ENCODE data around the gene ARRB1. TPM values are rescaled to one million over a fixed set of nuclear protein-coding genes. Genes with fewer than 3 reads are reported as not detected.

Gene ARRB1
- total and polyA plus RNA-seq, 10 of the 15 experiments (the other 5 are each of a cell fraction or from before 2014, with no cell fraction given), result 0.39 to 12.9 (median 1.7) TPM

DNA sequence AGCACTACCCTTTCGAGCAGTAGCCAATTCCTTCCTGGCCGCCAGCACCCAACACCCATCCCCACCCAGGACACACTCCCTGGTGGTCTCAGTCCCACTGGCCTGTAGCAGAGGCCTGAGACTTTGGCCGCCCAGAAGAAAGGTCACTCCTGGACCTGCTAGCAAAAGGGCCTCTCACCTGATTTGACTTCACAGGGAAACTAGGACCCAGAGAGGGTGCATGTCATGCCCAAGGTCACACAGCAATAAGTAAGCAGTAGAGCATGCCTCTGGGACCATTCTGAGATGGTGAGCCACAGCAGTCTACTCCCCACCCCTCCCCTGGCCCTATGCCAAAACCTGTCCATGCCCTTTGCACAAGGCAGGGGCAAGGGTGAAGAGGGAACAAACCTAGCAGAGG lies 7.3 kb downstream of the ARRB1 start:
- H3K27ac ChIP-seq (ENCODE audit: control insufficient read depth, insufficient read depth), result no peak overlapping the region; the same call in 1 of the 2 replicates
- in situ Hi-C loops (cut with MboI), result no loop called here

More for the DNA sequence above, 7.3 kb downstream of the ARRB1 start:
- Histone ChIP-seq H3K79me2 (ENCODE audit: control insufficient read depth, insufficient read depth, low read length) (peaks cover 22% of the 10 kb centered on the region), H3K4me3 (no peak overlapping the region), H3K4me1 (ENCODE audit: control insufficient read depth, insufficient read depth, low read length) (peaks cover 55% of the 10 kb centered on the region), H3K9ac (ENCODE audit: control insufficient read depth, insufficient read depth, low read length) (no peak overlapping the region), H3K27me3 (replicated peaks in 1 of 2; ENCODE audit: control insufficient read depth in 2 of 2, insufficient read depth in 2 of 2, low read length in 1 of 2) (no peaks in the 10 kb centered on the region), H3K4me2 (ENCODE audit: control insufficient read depth, insufficient read depth) (no peak overlapping the region), H3K9me3 (replicated peaks; ENCODE audit: control insufficient read depth, insufficient read depth, low read length) (no peaks in the 10 kb centered on the region), H2AFZ (ENCODE audit: control insufficient read depth, low read depth, low read length) (no peak overlapping the region), H4K20me1 (ENCODE audit: control insufficient read depth, insufficient read depth) (no peaks in the 10 kb centered on the region), H3K36me3 (ENCODE audit: control insufficient read depth in 2 of 2, insufficient read depth in 2 of 2, low read length in 1 of 2) (no peaks in the 10 kb centered on the region)
- no TSS peak for BruUV-seq (replicated peaks)
- intact Hi-C loops (cut with micrococcal nuclease; ENCODE audit: unreplicated experiment), result no loop called here
- TF ChIP-seq SP1 (IDR thresholded peaks at IDR 0.05; ENCODE audit: low read depth, low read length) (no peak), TCF7 (IDR thresholded peaks at IDR 0.05; ENCODE audit: borderline replicate concordance) (no peak), IKZF1 (conservative IDR thresholded peaks at IDR 0.05) (no peak), PML (IDR thresholded peaks at IDR 0.05; ENCODE audit: low read length) (no peak), MYB (IDR thresholded peaks at IDR 0.05; ENCODE audit: borderline replicate concordance, low read depth, low read length) (no peak), TBL1XR1 (IDR thresholded peaks at IDR 0.05; ENCODE audit: low read depth, low read length) (no peak), FOS (IDR thresholded peaks at IDR 0.05; ENCODE audit: borderline replicate concordance, extremely low read depth, insufficient read length) (no peak), RUNX3 (IDR thresholded peaks at IDR 0.05; ENCODE audit: low read length) (no peak), MXI1 (IDR thresholded peaks at IDR 0.05; ENCODE audit: low read depth, low read length) (no peak), SUPT20H (IDR thresholded peaks at IDR 0.05; ENCODE audit: borderline replicate concordance, control insufficient read depth, low read depth, low read length) (no peak), ETV6 (conservative IDR thresholded peaks at IDR 0.05 in 1 of 2, IDR thresholded peaks at IDR 0.05 in 1 of 2; ENCODE audit: borderline replicate concordance in 1 of 2, low read depth in 1 of 2) (no peak), SIN3A (IDR thresholded peaks at IDR 0.05; ENCODE audit: low read depth, low read length) (no peak), NFXL1 (IDR thresholded peaks at IDR 0.05; ENCODE audit: borderline replicate concordance) (no peak), RCOR1 (conservative IDR thresholded peaks at IDR 0.05; ENCODE audit: low read depth, low read length) (no peak), WRNIP1 (IDR thresholded peaks at IDR 0.05; ENCODE audit: borderline replicate concordance, low read depth, low read length) (no peak), JUNB (IDR thresholded peaks at IDR 0.05) (no peak)
- TF ChIP-seq, protein P1, sequence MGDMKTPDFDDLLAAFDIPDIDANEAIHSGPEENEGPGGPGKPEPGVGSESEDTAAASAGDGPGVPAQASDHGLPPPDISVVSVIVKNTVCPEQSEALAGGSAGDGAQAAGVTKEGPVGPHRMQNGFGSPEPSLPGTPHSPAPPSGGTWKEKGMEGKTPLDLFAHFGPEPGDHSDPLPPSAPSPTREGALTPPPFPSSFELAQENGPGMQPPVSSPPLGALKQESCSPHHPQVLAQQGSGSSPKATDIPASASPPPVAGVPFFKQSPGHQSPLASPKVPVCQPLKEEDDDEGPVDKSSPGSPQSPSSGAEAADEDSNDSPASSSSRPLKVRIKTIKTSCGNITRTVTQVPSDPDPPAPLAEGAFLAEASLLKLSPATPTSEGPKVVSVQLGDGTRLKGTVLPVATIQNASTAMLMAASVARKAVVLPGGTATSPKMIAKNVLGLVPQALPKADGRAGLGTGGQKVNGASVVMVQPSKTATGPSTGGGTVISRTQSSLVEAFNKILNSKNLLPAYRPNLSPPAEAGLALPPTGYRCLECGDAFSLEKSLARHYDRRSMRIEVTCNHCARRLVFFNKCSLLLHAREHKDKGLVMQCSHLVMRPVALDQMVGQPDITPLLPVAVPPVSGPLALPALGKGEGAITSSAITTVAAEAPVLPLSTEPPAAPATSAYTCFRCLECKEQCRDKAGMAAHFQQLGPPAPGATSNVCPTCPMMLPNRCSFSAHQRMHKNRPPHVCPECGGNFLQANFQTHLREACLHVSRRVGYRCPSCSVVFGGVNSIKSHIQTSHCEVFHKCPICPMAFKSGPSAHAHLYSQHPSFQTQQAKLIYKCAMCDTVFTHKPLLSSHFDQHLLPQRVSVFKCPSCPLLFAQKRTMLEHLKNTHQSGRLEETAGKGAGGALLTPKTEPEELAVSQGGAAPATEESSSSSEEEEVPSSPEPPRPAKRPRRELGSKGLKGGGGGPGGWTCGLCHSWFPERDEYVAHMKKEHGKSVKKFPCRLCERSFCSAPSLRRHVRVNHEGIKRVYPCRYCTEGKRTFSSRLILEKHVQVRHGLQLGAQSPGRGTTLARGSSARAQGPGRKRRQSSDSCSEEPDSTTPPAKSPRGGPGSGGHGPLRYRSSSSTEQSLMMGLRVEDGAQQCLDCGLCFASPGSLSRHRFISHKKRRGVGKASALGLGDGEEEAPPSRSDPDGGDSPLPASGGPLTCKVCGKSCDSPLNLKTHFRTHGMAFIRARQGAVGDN (IDR thresholded peaks at IDR 0.05), result no peak
- ChIA-PET POLR2A (no interaction called here), CTCF (no interaction called here), RAD21 (ENCODE audit: unreplicated experiment) (no interaction called here), SMC1A (ENCODE audit: uncharacterized antibody, unreplicated experiment) (no interaction called here)
- WGBS (ENCODE audit: insufficient coverage, insufficient replicate concordance, low lambda C conversion rate, missing lambda C conversion rate), result 96% methylated on average over 3 of the region's 3 CpGs
- FAIRE-seq (no peak), DNase-seq (ENCODE audit: low read depth, low spot score) (no peak), ATAC-seq (no peak)

Data from GM12878 (cell line).